B cell (primary cell): ENCODE data around the gene SYNGR3. TPM values are rescaled to one million over a fixed set of nuclear protein-coding genes. Genes with fewer than 3 reads are reported as not detected.

Source experiments
- ATAC-seq: fragments of 200-7000 bp; cut with Tn5 transposase; one replicate; pipeline ENCODE4 v1.10.0; 2021; ENCODE audit warnings: low read depth, mild to moderate bottlenecking, moderate number of reproducible peaks, moderate library complexity
- CTCF ChIA-PET: fragments of 350-600 bp; sonication (Branson Sonifier 250); formaldehyde crosslinking; loops from one replicate; lab custom pipeline; 2021; ENCODE audit warnings: antibody characterized with exemption, inconsistent platforms; lab: Charles Lee
- POLR2A ChIA-PET: fragments of 350-600 bp; sonication (Branson Sonifier 250); formaldehyde crosslinking; loops from one replicate; lab custom pipeline; 2021; ENCODE audit warnings: antibody characterized with exemption; lab: Charles Lee
- DNase-seq: peaks from one replicate; pipeline ENCODE4 v3.0.0; 2013
- H2AFZ ChIP-seq: 2 replicates; pipeline ENCODE4 v1.6.1; 2012; ENCODE audit warnings: mild to moderate bottlenecking, low read depth, low read length; ENCODE audit not compliant: insufficient read depth, poor library complexity, severe bottlenecking
- H3K27ac ChIP-seq, 2 donors: 1 replicate in 1 of 2; 2 replicates in 1 of 2; pipeline ENCODE4 v1.5.1; 2012 to 2013; ENCODE audit warnings: low read length in 2 of 2, mild to moderate bottlenecking in 2 of 2, moderate library complexity in 1 of 2
- H3K27me3 ChIP-seq, 4 experiments: fragments of 200-600 bp in 1 of 4; sonication (generic) in 1 of 4; replicated peaks in 1 of 4; 1 replicate in 2 of 4; 2 replicates in 2 of 4; pipeline versions ENCODE4 v1.6.1 to v1.7.0; 2013 to 2016; ENCODE audit warnings: low read length in 3 of 4, mild to moderate bottlenecking in 2 of 4, mixed read lengths in 1 of 4, moderate library complexity in 1 of 4; ENCODE audit not compliant: insufficient read depth in 4 of 4, control insufficient read depth in 3 of 4; ENCODE audit errors: control extremely low read depth in 1 of 4
- H3K36me3 ChIP-seq, 2 experiments: replicated peaks in 1 of 2; 1 replicate in 1 of 2; 2 replicates in 1 of 2; pipeline versions ENCODE4 v1.6.1 to v1.7.1; 2013; ENCODE audit warnings: low read length in 1 of 2; ENCODE audit not compliant: insufficient read depth in 2 of 2, control insufficient read depth in 1 of 2; ENCODE audit errors: control extremely low read depth in 1 of 2, extremely low read depth in 1 of 2
- H3K4me1 ChIP-seq, 2 donors: fragments of 200-600 bp in 1 of 2; sonication (generic) in 1 of 2; 1 replicate in 1 of 2; 2 replicates in 1 of 2; pipeline versions ENCODE4 v1.5.1 to v1.6.1; 2013 to 2017; ENCODE audit warnings: low read length in 2 of 2; ENCODE audit not compliant: control insufficient read depth in 2 of 2, insufficient read depth in 2 of 2
- H3K4me2 ChIP-seq: replicated peaks from 2 replicates; pipeline ENCODE3; 2012; ENCODE audit warnings: mild to moderate bottlenecking, low read depth, low read length; ENCODE audit not compliant: poor library complexity, severe bottlenecking
- H3K4me3 ChIP-seq, 5 experiments: fragments of 200-600 bp in 1 of 5; sonication (generic) in 1 of 5; 1 replicate in 3 of 5; 2 replicates in 2 of 5; pipeline versions ENCODE4 v1.5.1 to v1.7.0; 2011 to 2016; ENCODE audit warnings: low read length in 4 of 5, mild to moderate bottlenecking in 4 of 5, low read depth in 2 of 5, control low read depth in 1 of 5, moderate library complexity in 1 of 5; ENCODE audit not compliant: insufficient read depth in 1 of 5; ENCODE audit errors: control extremely low read depth in 1 of 5, extremely low read depth in 1 of 5
- H3K79me2 ChIP-seq: fragments of 200-600 bp; sonication (generic); one replicate; pipeline ENCODE4 v1.6.0; 2016; ENCODE audit warnings: low read length; ENCODE audit not compliant: control insufficient read depth, insufficient read depth
- H3K9ac ChIP-seq: fragments of 200-600 bp; sonication (generic); 2 replicates; pipeline ENCODE4 v1.6.1; 2017; ENCODE audit warnings: mild to moderate bottlenecking, low read length, moderate library complexity
- H3K9me3 ChIP-seq, 3 donors: one replicate each; pipeline versions ENCODE4 v1.6.1 to v1.7.1; 2013; ENCODE audit warnings: low read length in 2 of 3; ENCODE audit not compliant: control insufficient read depth in 2 of 3, insufficient read depth in 1 of 3; ENCODE audit errors: control extremely low read depth in 1 of 3
- H4K20me1 ChIP-seq: 2 replicates; pipeline ENCODE4 v1.6.0; 2012; ENCODE audit warnings: mild to moderate bottlenecking, low read length; ENCODE audit not compliant: insufficient read depth, control insufficient read depth, poor library complexity, severe bottlenecking
- H3K27ac Mint-ChIP-seq: one replicate; pipeline ENCODE4 v1.8.0; 2021; ENCODE audit warnings: mixed read lengths
- H3K27me3 Mint-ChIP-seq: one replicate; pipeline ENCODE4 v1.8.0; 2021; ENCODE audit warnings: mixed read lengths
- H3K4me1 Mint-ChIP-seq: one replicate; pipeline ENCODE4 v1.8.0; 2021; ENCODE audit warnings: mixed read lengths
- H3K4me3 Mint-ChIP-seq: one replicate; pipeline ENCODE4 v1.8.0; 2021; ENCODE audit warnings: mixed read lengths
- H3K9me3 Mint-ChIP-seq: one replicate; pipeline ENCODE4 v1.8.0; 2022; ENCODE audit warnings: mixed read lengths; ENCODE audit not compliant: insufficient read depth
- CTCF ChIP-seq: fragments of 200-600 bp; IDR thresholded peaks from one replicate; pipeline ENCODE4 v1.8.0; 2022; ENCODE audit warnings: antibody characterized with exemption, mild to moderate bottlenecking
- EZH2 ChIP-seq: IDR thresholded peaks from 2 replicates; pipeline ENCODE4 v1.6.1; 2012; ENCODE audit warnings: borderline replicate concordance, low read depth, mild to moderate bottlenecking, moderate library complexity, low read length; ENCODE audit not compliant: insufficient read depth, poor library complexity, severe bottlenecking
- WGBS: methylation state at CpG from one replicate; pipeline ENCODE4 v1.1.5; 2013; ENCODE audit warnings: missing lambda C conversion rate; ENCODE audit not compliant: insufficient coverage; 5-methylcytosine and 5-hydroxymethylcytosine counted together
- intact Hi-C: fragments of 100-400 bp; cut with micrococcal nuclease; formaldehyde crosslinking; loops from one replicate; pipeline ENCODE4 v1.10.0; 2022
- polyA plus RNA-seq: library from polyadenylated mRNA; depleted of rRNA; stranded (reverse); fragments of >200 nt; gene quantifications from 2 replicates; pipeline ENCODE4 v1.2.3, GENCODE V29; 2012
- total RNA-seq, 2 donors: library from RNA; stranded (reverse); fragments of 120-200 nt in 1 of 2; gene quantifications; 1 replicate in 1 of 2; 2 replicates in 1 of 2; pipeline versions ENCODE4 v1.2.3 to v1.2.4, GENCODE V29; 2013 to 2022

The SYNGR3 gene
- total and polyA plus RNA-seq, 2 donors (not counting 1 experiment from before 2014, with no cell fraction given): 19.5 to 19.8 TPM

GRCh38 chr16:1997494-1998359 is 8.0 kb downstream of the SYNGR3 start:
- WGBS: 97% methylated on average over 24 of the region's 26 CpGs
- ChIA-PET CTCF (interaction anchor here (1.4 kb wide), 1 partner anchor 143 kb away, joined by 3 read pairs; no protein-coding TSS in a partner anchor), POLR2A (no interaction called here)
- intact Hi-C loops: loop anchor here (10.0 kb wide), 1 partner anchor 53 kb away; the partner anchor contains the start of gene MSRB1
- no peak for TF ChIP-seq CTCF
- no peak for TF ChIP-seq EZH2
- Histone ChIP-seq H3K9me3 (peaks cover 0 to 5% (median 0%) of the 10 kb centered on the region in 3 donors), H3K4me3 (no peak overlapping the region), H2AFZ (no peak overlapping the region), H3K4me2 (no peak overlapping the region), H3K27ac (no peak overlapping the region), H3K36me3 (peaks cover 0 to 39% of the 10 kb centered on the region in 2 experiments), H3K4me1 (peaks cover 7 to 12% of the 10 kb centered on the region in 2 donors), H3K27me3 (no peaks in the 10 kb centered on the region), H3K9ac (no peak overlapping the region), H3K79me2 (peaks cover 6% of the 10 kb centered on the region), H4K20me1 (peaks cover 23% of the 10 kb centered on the region)
- Mint-ChIP-seq H3K4me1 (peaks cover 9% of the 10 kb centered on the region), H3K27me3 (no peaks in the 10 kb centered on the region), H3K9me3 (no peaks in the 10 kb centered on the region), H3K4me3 (no peak overlapping the region), H3K27ac (no peak overlapping the region)
- ATAC-seq (no peak), DNase-seq (no peak)

DNA sequence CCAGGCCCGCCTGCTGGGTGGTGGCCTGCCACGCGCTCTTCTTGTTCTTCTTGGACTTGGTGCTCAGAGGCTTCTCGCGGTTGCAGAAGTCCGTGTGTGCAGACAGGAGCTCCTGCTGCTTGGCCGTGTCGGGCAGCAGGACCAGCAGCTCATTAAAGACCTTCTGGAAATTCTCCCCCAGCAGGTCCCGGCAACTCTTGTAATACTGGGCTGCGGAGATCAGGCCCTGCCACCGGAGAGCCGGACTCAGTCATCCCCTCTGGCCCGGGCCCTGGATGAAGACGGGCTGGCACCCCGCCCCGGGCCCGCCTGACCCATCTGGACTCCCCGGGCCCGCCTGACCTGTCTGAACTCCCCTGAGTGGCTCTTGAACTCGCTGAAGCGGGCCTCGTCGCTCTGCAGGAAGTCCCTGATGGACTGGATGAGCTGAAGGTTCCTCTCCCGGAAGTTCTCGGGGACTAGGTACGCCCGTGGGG is 8.6 kb downstream of the SYNGR3 start:
- no peak overlapping the region for H3K4me2 ChIP-seq
- H3K79me2 ChIP-seq: peaks cover 13% of the 10 kb centered on the region
- Mint-ChIP-seq H3K4me1 (peaks cover 8% of the 10 kb centered on the region), H3K27me3 (no peaks in the 10 kb centered on the region), H3K27ac (no peak overlapping the region), H3K9me3 (no peaks in the 10 kb centered on the region), H3K4me3 (no peak overlapping the region)
- peaks cover 0 to 45% of the 10 kb centered on the region in 2 experiments for H3K36me3 ChIP-seq
- no peak overlapping the region for H3K4me3 ChIP-seq
- 96% methylated on average over 25 of the region's 27 CpGs for WGBS
- no peaks in the 10 kb centered on the region for H3K9me3 ChIP-seq
- H3K9ac ChIP-seq: no peak overlapping the region
- intact Hi-C loops: loop anchor here (10.0 kb wide), 1 partner anchor 54 kb away; the partner anchor contains the start of gene MSRB1
- no peak overlapping the region for H2AFZ ChIP-seq
- no peak for TF ChIP-seq EZH2
- no peak for TF ChIP-seq CTCF
- POLR2A ChIA-PET: no interaction called here
- H3K27ac ChIP-seq: no peak overlapping the region
- DNase-seq (no peak), ATAC-seq (no peak)
- peaks cover 5% of the 10 kb centered on the region in 2 donors for H3K4me1 ChIP-seq
- peaks cover 30% of the 10 kb centered on the region for H4K20me1 ChIP-seq
- CTCF ChIA-PET: no interaction called here
- H3K27me3 ChIP-seq: no peaks in the 10 kb centered on the region
